Measurements from ENCODE around the gene OPCML. TPM values are rescaled to one million over a fixed set of nuclear protein-coding genes. Genes with fewer than 3 reads are reported as not detected.

Gene OPCML
- total and polyA plus RNA-seq, 7 donors, result 0.01 to 0.80 (median 0.07) TPM; not detected in 4

GRCh38 chr11:133146697-133147306 is 385.5 kb downstream of the OPCML start:
- DNase-seq (no peak), ATAC-seq (no peak)
- no peak overlapping the region for H3K4me3 ChIP-seq
- no peaks in the 10 kb centered on the region for H3K9me3 ChIP-seq
- intact Hi-C loops (cut with DNase I), result no loop called here
- no peak for TF ChIP-seq CTCF (IDR thresholded peaks at IDR 0.05)
- peaks cover 0 to 3% (median 3%) of the 10 kb centered on the region in 3 donors for H3K27me3 ChIP-seq (ENCODE audit: insufficient read depth in 3 of 3, low read length in 2 of 3)
- no peaks in the 10 kb centered on the region for H3K4me1 ChIP-seq
- no peak overlapping the region for H3K27ac ChIP-seq
- WGBS, 3 donors, result 72 to 78% (median 73%) methylated on average over 7 of the region's 7 CpGs
- no peaks in the 10 kb centered on the region for H3K36me3 ChIP-seq (ENCODE audit: insufficient read depth in 1 of 2, low read depth in 1 of 2)

- intact Hi-C loops (cut with DNase I), result loop anchor here (5.0 kb wide), 2 partner anchors 684 to 694 kb away; no protein-coding TSS in a partner anchor
- DNase-seq, result no peak
- ATAC-seq, result no peak
Measured at GRCh38 chr11:133137939-133138338, 394.4 kb downstream of the OPCML start.

GRCh38 chr11:133137270-133137669 is 395.0 kb downstream of the OPCML start:
- WGBS, 3 donors, result 68 to 89% (median 82%) methylated on average over 2 of the region's 2 CpGs
- ATAC-seq (no peak), DNase-seq (no peak)
- Histone ChIP-seq H3K27me3 (ENCODE audit: insufficient read depth in 3 of 3, low read length in 2 of 3) (peaks cover 0 to 4% (median 0%) of the 10 kb centered on the region in 3 donors), H3K36me3 (ENCODE audit: insufficient read depth in 1 of 2, low read depth in 1 of 2) (no peaks in the 10 kb centered on the region), H3K4me1 (no peaks in the 10 kb centered on the region), H3K27ac (no peak overlapping the region), H3K9me3 (no peaks in the 10 kb centered on the region), H3K4me3 (no peak overlapping the region)
- TF ChIP-seq CTCF (IDR thresholded peaks at IDR 0.05), result no peak
- intact Hi-C loops (cut with DNase I), result loop anchor here (5.0 kb wide), 2 partner anchors 685 to 695 kb away; no protein-coding TSS in a partner anchor

More at GRCh38 chr11:133137939-133138338, 394.4 kb downstream of the OPCML start:
- no peaks in the 10 kb centered on the region for H3K36me3 ChIP-seq (ENCODE audit: insufficient read depth in 1 of 2, low read depth in 1 of 2)
- H3K4me3 ChIP-seq, result no peak overlapping the region
- H3K27ac ChIP-seq, result no peak overlapping the region
- no peaks in the 10 kb centered on the region for H3K4me1 ChIP-seq
- no peaks in the 10 kb centered on the region for H3K9me3 ChIP-seq
- WGBS, 3 donors, result 48 to 59% (median 50%) methylated on average over 5 of the region's 5 CpGs
- H3K27me3 ChIP-seq (ENCODE audit: insufficient read depth in 3 of 3, low read length in 2 of 3), result peaks cover 0 to 4% (median 2%) of the 10 kb centered on the region in 3 donors
- no peak for TF ChIP-seq CTCF (IDR thresholded peaks at IDR 0.05)

- Histone ChIP-seq H3K4me1 (no peaks in the 10 kb centered on the region), H3K27me3 (ENCODE audit: insufficient read depth in 3 of 3, low read length in 2 of 3) (peaks cover 0 to 4% (median 0%) of the 10 kb centered on the region in 3 donors), H3K27ac (no peak overlapping the region), H3K9me3 (no peaks in the 10 kb centered on the region), H3K4me3 (no peak overlapping the region), H3K36me3 (ENCODE audit: insufficient read depth in 1 of 2, low read depth in 1 of 2) (no peaks in the 10 kb centered on the region)
- DNase-seq, result no peak
- no peak for ATAC-seq
- intact Hi-C loops (cut with DNase I), result loop anchor here (5.0 kb wide), 2 partner anchors 686 to 696 kb away; no protein-coding TSS in a partner anchor
- 53 to 57% (median 55%) methylated on average over 4 of the region's 4 CpGs for WGBS, 3 donors
- TF ChIP-seq CTCF (IDR thresholded peaks at IDR 0.05), result no peak
Measured at GRCh38 chr11:133136376-133136775, 395.9 kb downstream of the OPCML start.

All from psoas muscle (tissue), 8 donors.